ENCODE data around the gene MYL3.

The MYL3 gene

GRCh38 chr3:46907960-46908293 lies 44.7 kb upstream of the MYL3 start:
- peak overlapping the region in 1 of 2 donors; percentile 66 for H3K27ac ChIP-seq
- no peak for TF ChIP-seq CTCF (IDR thresholded peaks at IDR 0.05)
- H3K4me3 ChIP-seq: no peak overlapping the region
- no peak for DNase-seq (ENCODE audit: low spot score)

- no peak for TF ChIP-seq CTCF (IDR thresholded peaks at IDR 0.05)
- DNase-seq (ENCODE audit: low spot score): no peak
- Histone ChIP-seq H3K27ac (no peak overlapping the region), H3K4me3 (no peak overlapping the region)
These were observed 44.0 kb upstream of the MYL3 start for GRCh38 chr3:46907271-46907670.

- DNase-seq (ENCODE audit: low spot score): no peak
- Histone ChIP-seq H3K27ac (no peak overlapping the region), H3K4me3 (no peak overlapping the region)
- no peak for TF ChIP-seq CTCF (IDR thresholded peaks at IDR 0.05)
These were observed 43.3 kb upstream of the MYL3 start for GRCh38 chr3:46906471-46907058.

GRCh38 chr3:46905661-46906451 lies 42.6 kb upstream of the MYL3 start:
- DNase-seq (ENCODE audit: low spot score): no peak
- H3K4me3 ChIP-seq: no peak overlapping the region
- no peak overlapping the region for H3K27ac ChIP-seq
- TF ChIP-seq CTCF (IDR thresholded peaks at IDR 0.05): no peak

- no peak for TF ChIP-seq CTCF (IDR thresholded peaks at IDR 0.05)
- Histone ChIP-seq H3K4me3 (no peak overlapping the region), H3K27ac (no peak overlapping the region)
- no peak for DNase-seq (ENCODE audit: low spot score)
These were observed 41.9 kb upstream of the MYL3 start for GRCh38 chr3:46905213-46905560.

- Histone ChIP-seq H3K27ac (no peak overlapping the region), H3K4me3 (no peak overlapping the region)
- TF ChIP-seq CTCF (IDR thresholded peaks at IDR 0.05): no peak
- no peak for DNase-seq (ENCODE audit: low spot score)
These were observed 41.3 kb upstream of the MYL3 start for GRCh38 chr3:46904303-46905212.

Measured in coronary artery (tissue), 2 donors.